SK-MEL-5 (cell line): ENCODE results near the gene WRAP53. TPM values are rescaled to one million over a fixed set of nuclear protein-coding genes. Genes with fewer than 3 reads are reported as not detected.
A peak's percentile ranks its signal among the peaks of the same experiment; 100 is the strongest.

Source experiments
- DNase-seq: peaks from one replicate; pipeline ENCODE4 v3.0.0-alpha.2; 2016; ENCODE audit warnings: low read depth, low spot score
- in situ Hi-C: cut with HindIII; loops from 2 replicates; pipeline ENCODE4 v1.10.0; 2016; ENCODE audit warnings: low sequenced_read_pairs, high pct_unique_total_duplicates, low pct_unique_long_range_greater_than_20kb
- total RNA-seq: library from RNA; depleted of rRNA; stranded (reverse); fragments of >200 nt; shearing (Covaris generic); gene quantifications from 2 replicates; pipeline ENCODE4 v1.2.3, GENCODE V29; 2014

The WRAP53 gene
- total RNA-seq, 1 experiment from 2014 or later: 13.4 TPM

GRCh38 chr17:7704601-7705268 is 16.5 kb downstream of the WRAP53 start, which contains the start of gene EFNB3:
Gene EFNB3, plus strand, starts transcription at chr17:7705202. Its CDS starts 397 bp downstream, at chr17:7705599.
- DNase-seq: peak; percentile 56
- in situ Hi-C loops: no loop called here

- DNase-seq: no peak
- in situ Hi-C loops: no loop called here
These were observed 17.3 kb downstream of the WRAP53 start for GRCh38 chr17:7705269-7706255.

- no peak for DNase-seq
- in situ Hi-C loops: no loop called here
These were observed 18.5 kb downstream of the WRAP53 start for GRCh38 chr17:7706631-7707354.

- DNase-seq: no peak
- in situ Hi-C loops: no loop called here
These were observed 19.2 kb downstream of the WRAP53 start for GRCh38 chr17:7707446-7707845.

- DNase-seq: no peak
- in situ Hi-C loops: no loop called here
These were observed 19.8 kb downstream of the WRAP53 start for GRCh38 chr17:7707858-7708750.

- in situ Hi-C loops: no loop called here
These were observed 20.8 kb downstream of the WRAP53 start for GRCh38 chr17:7709031-7709430.

GRCh38 chr17:7710301-7710700 is 22.0 kb downstream of the WRAP53 start:
- in situ Hi-C loops: no loop called here
- DNase-seq: no peak

More at GRCh38 chr17:7709031-7709430, 20.8 kb downstream of the WRAP53 start:
- no peak for DNase-seq

- in situ Hi-C loops: no loop called here
- DNase-seq: peak; percentile 52
These were observed 22.9 kb downstream of the WRAP53 start for GRCh38 chr17:7711051-7711755.

- peak; percentile 14 for DNase-seq
- in situ Hi-C loops: no loop called here
These were observed 24.0 kb downstream of the WRAP53 start for GRCh38 chr17:7712111-7712771.

- in situ Hi-C loops: no loop called here
- DNase-seq: no peak
These were observed 25.5 kb downstream of the WRAP53 start for GRCh38 chr17:7713782-7714181.

GRCh38 chr17:7714721-7715594 is 26.7 kb downstream of the WRAP53 start:
- in situ Hi-C loops: no loop called here
- no peak for DNase-seq

- DNase-seq: no peak
- in situ Hi-C loops: no loop called here
These were observed 27.9 kb downstream of the WRAP53 start for GRCh38 chr17:7715936-7716886.

- in situ Hi-C loops: no loop called here
- peak; percentile 93 for DNase-seq
These were observed 28.9 kb downstream of the WRAP53 start, which contains the start of gene DNAH2 for GRCh38 chr17:7716901-7717755. Gene DNAH2, plus strand, starts transcription at chr17:7717744. Its CDS starts 1,991 bp downstream, at chr17:7719735.
